ENCODE data around the gene CELF2.

Gene CELF2

GRCh38 chr10:11205030-11205772 is 187.5 kb downstream of the CELF2 start:
- ChIA-PET POLR2A (ENCODE audit: low non-redundant PET) (no interaction called here), CTCF (no interaction called here)
- DNase-seq (ENCODE audit: low spot score): no peak
- no peak overlapping the region for H3K27ac ChIP-seq
- TF ChIP-seq CTCF (conservative IDR thresholded peaks at IDR 0.05; ENCODE audit: low read depth): no peak

GRCh38 chr10:11206676-11207559 is 189.2 kb downstream of the CELF2 start:
- no peak for TF ChIP-seq CTCF (conservative IDR thresholded peaks at IDR 0.05; ENCODE audit: low read depth)
- no peak overlapping the region for H3K27ac ChIP-seq
- POLR2A ChIA-PET (ENCODE audit: low non-redundant PET): no interaction called here
- DNase-seq (ENCODE audit: low spot score): no peak
- CTCF ChIA-PET: no interaction called here

DNA sequence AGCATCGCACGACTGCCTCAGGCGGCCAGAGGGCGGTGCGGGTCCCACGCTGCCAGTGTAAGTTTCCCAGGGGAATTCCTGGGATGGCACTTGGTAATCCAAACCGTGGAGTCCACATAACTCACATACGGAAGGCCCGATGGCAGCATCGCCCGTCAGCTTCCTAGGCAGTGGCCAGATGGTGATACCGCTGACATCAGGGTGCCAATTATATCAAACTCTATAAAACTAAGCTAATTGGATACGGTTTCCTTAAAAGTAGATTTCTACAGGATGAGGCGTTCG is 189.8 kb downstream of the CELF2 start:
- CTCF ChIA-PET: no interaction called here
- no peak for TF ChIP-seq CTCF (conservative IDR thresholded peaks at IDR 0.05; ENCODE audit: low read depth)
- no peak overlapping the region for H3K27ac ChIP-seq
- DNase-seq (ENCODE audit: low spot score): no peak
- POLR2A ChIA-PET (ENCODE audit: low non-redundant PET): no interaction called here

DNA sequence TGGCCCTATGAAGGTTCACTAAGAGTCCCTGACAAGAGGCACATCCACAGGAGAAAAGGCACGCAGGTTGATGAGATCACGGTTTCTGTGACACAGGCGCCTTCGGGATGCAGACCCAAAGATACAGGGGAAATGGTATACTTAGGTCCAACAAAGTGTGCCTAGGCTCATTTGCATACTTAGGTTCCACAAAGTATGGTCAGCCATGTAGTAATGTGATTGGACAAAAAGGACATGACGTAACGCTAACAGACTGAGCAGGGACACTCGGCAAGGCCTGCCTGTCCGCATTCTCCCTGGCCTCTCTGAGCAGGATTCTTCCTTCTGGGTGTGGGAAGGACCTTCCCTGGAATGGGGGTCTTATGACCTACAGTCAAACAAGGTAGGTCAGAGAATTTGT is 190.6 kb downstream of the CELF2 start:
- CTCF ChIA-PET: no interaction called here
- no peak for TF ChIP-seq CTCF (conservative IDR thresholded peaks at IDR 0.05; ENCODE audit: low read depth)
- no peak for DNase-seq (ENCODE audit: low spot score)
- no peak overlapping the region for H3K27ac ChIP-seq
- POLR2A ChIA-PET (ENCODE audit: low non-redundant PET): no interaction called here

DNA sequence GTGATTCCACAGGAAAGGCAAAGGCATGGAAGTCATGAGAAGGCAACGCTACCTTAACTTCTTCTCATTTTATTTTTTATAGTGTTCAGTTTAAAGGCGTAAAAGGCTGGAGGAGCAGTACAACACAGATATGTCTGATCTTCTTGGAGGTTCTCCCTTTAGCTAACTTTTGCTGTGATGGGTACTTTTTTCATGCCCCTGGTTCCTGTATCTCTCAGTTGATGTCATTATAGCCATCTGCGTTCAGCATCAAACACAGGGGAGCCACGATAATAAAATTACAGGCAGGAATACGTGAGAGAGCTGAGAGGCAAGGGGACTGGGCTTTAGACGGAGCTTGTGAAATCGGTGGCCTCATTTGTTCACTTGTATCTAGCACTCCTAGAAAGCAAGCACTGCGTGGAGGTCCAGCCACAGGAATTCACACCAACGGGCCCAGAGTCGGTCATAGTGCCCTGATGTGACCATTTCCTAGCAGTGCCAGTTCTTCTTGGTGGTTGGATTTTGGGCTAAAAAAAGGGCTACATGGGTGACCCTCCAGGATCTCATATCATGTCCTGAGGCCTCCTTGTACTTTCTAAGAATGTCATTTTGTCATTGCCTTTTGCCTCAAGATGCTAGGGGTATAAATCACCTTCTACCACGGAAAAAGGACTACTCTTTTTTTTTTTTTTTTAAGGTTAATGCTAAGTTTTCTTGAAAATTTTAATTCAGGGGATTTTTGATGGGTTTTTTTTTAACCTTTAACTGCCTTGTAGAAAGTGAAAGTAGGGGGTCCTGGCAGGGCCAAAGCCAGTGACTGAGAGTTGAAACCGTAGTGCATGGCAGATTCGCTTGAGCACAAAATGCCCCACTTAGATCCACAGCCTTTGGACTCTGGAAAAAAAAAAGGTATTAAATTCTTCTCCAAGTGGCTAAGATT is 191.5 kb downstream of the CELF2 start:
- POLR2A ChIA-PET (ENCODE audit: low non-redundant PET): no interaction called here

More for the DNA sequence above, 191.5 kb downstream of the CELF2 start:
- no peak overlapping the region for H3K27ac ChIP-seq
- TF ChIP-seq CTCF (conservative IDR thresholded peaks at IDR 0.05; ENCODE audit: low read depth): no peak
- DNase-seq (ENCODE audit: low spot score): no peak
- CTCF ChIA-PET: no interaction called here

All from RWPE1 (cell line).